HEK293 (cell line): ENCODE data around the gene TMEM271.

ENCODE experiments used
- CTCF ChIA-PET: fragments of 350-600 bp; formaldehyde crosslinking; extraction: SDS; loops from one replicate; lab custom pipeline; 2021; ENCODE audit warnings: antibody characterized with exemption; lab: Yijun Ruan, JAX
- POLR2A ChIA-PET: fragments of 300-600 bp; formaldehyde crosslinking; extraction: SDS; loops from one replicate; lab custom pipeline; 2020; ENCODE audit warnings: antibody characterized with exemption, inconsistent platforms; lab: Yijun Ruan, JAX
- H3K27ac ChIP-seq: fragments of 200-500 bp; sonication (Bioruptor generic); 2 replicates; pipeline ENCODE4 v1.5.1; 2014; ENCODE audit warnings: low read depth, low read length, control low read depth, inconsistent platforms; ENCODE audit errors: extremely low read depth
- H3K36me3 ChIP-seq, 2 experiments: fragments of 200-500 bp in 1 of 2; sonication (Bioruptor generic) in 1 of 2; 1 replicate in 1 of 2; 2 replicates in 1 of 2; pipeline ENCODE4 v1.5.1; 2014 to 2017; ENCODE audit warnings: inconsistent platforms in 2 of 2, low read length in 2 of 2; ENCODE audit not compliant: control insufficient read depth in 2 of 2, insufficient read depth in 1 of 2
- H3K4me1 ChIP-seq: fragments of 200-500 bp; sonication (Bioruptor generic); 2 replicates; pipeline ENCODE4 v1.5.1; 2014; ENCODE audit warnings: mild to moderate bottlenecking, low read length, inconsistent platforms; ENCODE audit not compliant: control insufficient read depth, insufficient read depth
- H3K4me3 ChIP-seq: 2 replicates; pipeline ENCODE4 v1.5.1; 2011; ENCODE audit warnings: low read depth, mild to moderate bottlenecking, control low read depth, low read length, moderate library complexity
- H3K9me3 ChIP-seq: fragments of 200-500 bp; sonication (Bioruptor generic); 2 replicates; pipeline ENCODE4 v1.5.1; 2014; ENCODE audit warnings: low read depth, low read length, inconsistent platforms; ENCODE audit not compliant: control insufficient read depth, insufficient read depth
- BCL11A ChIP-seq: fragments of 450-650 bp; formaldehyde crosslinking; IDR thresholded peaks from 2 replicates; pipeline ENCODE4 v1.5.1; 2016; ENCODE audit warnings: low read depth, missing biosample characterization, missing genetic modification characterization
- KLF7 ChIP-seq: fragments of 450-650 bp; formaldehyde crosslinking; IDR thresholded peaks from 2 replicates; pipeline ENCODE4 v1.5.1; 2016; ENCODE audit warnings: missing biosample characterization, missing genetic modification characterization, borderline replicate concordance
- MEIS1 ChIP-seq: sonication (generic); formaldehyde crosslinking; IDR thresholded peaks from 2 replicates; pipeline ENCODE4 v1.8.1; 2022; ENCODE audit warnings: missing genetic modification reagents, mild to moderate bottlenecking, borderline replicate concordance
- MYNN ChIP-seq: fragments of 450-650 bp; formaldehyde crosslinking; IDR thresholded peaks from 2 replicates; pipeline ENCODE4 v1.5.1; 2016; ENCODE audit warnings: missing biosample characterization, missing genetic modification characterization, borderline replicate concordance
- SP2 ChIP-seq: fragments of 450-650 bp; formaldehyde crosslinking; IDR thresholded peaks from 2 replicates; pipeline ENCODE4 v1.5.1; 2016; ENCODE audit warnings: missing biosample characterization, missing genetic modification characterization
- SP3 ChIP-seq: fragments of 450-650 bp; formaldehyde crosslinking; IDR thresholded peaks from 2 replicates; pipeline ENCODE4 v1.5.1; 2016; ENCODE audit warnings: missing biosample characterization, missing genetic modification characterization
- ZBTB10 ChIP-seq: fragments of 450-650 bp; formaldehyde crosslinking; IDR thresholded peaks from 2 replicates; pipeline ENCODE4 v1.5.1; 2016; ENCODE audit warnings: missing biosample characterization, missing genetic modification characterization
- ZNF114 ChIP-seq: fragments of 450-650 bp; formaldehyde crosslinking; IDR thresholded peaks from 2 replicates; pipeline ENCODE4 v1.5.0; 2017; ENCODE audit warnings: missing biosample characterization, missing genetic modification characterization
- ZNF211 ChIP-seq: fragments of 450-650 bp; formaldehyde crosslinking; IDR thresholded peaks from 2 replicates; pipeline ENCODE4 v1.5.1; 2016; ENCODE audit warnings: low read depth, missing biosample characterization, missing genetic modification characterization
- ZNF26 ChIP-seq: fragments of 450-650 bp; formaldehyde crosslinking; IDR thresholded peaks from 2 replicates; pipeline ENCODE4 v1.5.1; 2016; ENCODE audit warnings: missing biosample characterization, missing genetic modification characterization
- ZNF292 ChIP-seq: fragments of 450-650 bp; formaldehyde crosslinking; IDR thresholded peaks from 2 replicates; pipeline ENCODE4 v1.5.1; 2016; ENCODE audit warnings: low read depth, missing biosample characterization, missing genetic modification characterization, borderline replicate concordance
- ZNF394 ChIP-seq: fragments of 450-650 bp; formaldehyde crosslinking; IDR thresholded peaks from 2 replicates; pipeline ENCODE4 v1.5.1; 2016; ENCODE audit warnings: missing biosample characterization, missing genetic modification characterization, mild to moderate bottlenecking, moderate library complexity, borderline replicate concordance
- ZNF416 ChIP-seq: fragments of 450-650 bp; formaldehyde crosslinking; IDR thresholded peaks from 2 replicates; pipeline ENCODE4 v1.5.1; 2016; ENCODE audit warnings: missing biosample characterization, missing genetic modification characterization
- ZNF518A ChIP-seq: fragments of 450-650 bp; formaldehyde crosslinking; conservative IDR thresholded peaks from 2 replicates; pipeline ENCODE4 v1.5.1; 2016; ENCODE audit warnings: low read depth, missing biosample characterization, missing genetic modification characterization
- ZNF639 ChIP-seq: fragments of 450-650 bp; formaldehyde crosslinking; IDR thresholded peaks from 2 replicates; pipeline ENCODE4 v1.5.1; 2016; ENCODE audit warnings: missing biosample characterization, missing genetic modification characterization
- ZNF677 ChIP-seq: fragments of 450-650 bp; IDR thresholded peaks from 2 replicates; pipeline ENCODE4 v1.5.0; 2018; ENCODE audit warnings: missing biosample characterization, mild to moderate bottlenecking, missing genetic modification characterization, moderate library complexity
- ZNF704 ChIP-seq: fragments of 450-650 bp; formaldehyde crosslinking; IDR thresholded peaks from 2 replicates; pipeline ENCODE4 v1.5.1; 2016; ENCODE audit warnings: missing biosample characterization, missing genetic modification characterization
- TF ChIP-seq, protein P1 (sequence below): fragments of 450-650 bp; formaldehyde crosslinking; IDR thresholded peaks from 2 replicates; pipeline ENCODE4 v1.5.1; 2016; ENCODE audit warnings: missing biosample characterization, missing genetic modification characterization

Gene TMEM271

DNA sequence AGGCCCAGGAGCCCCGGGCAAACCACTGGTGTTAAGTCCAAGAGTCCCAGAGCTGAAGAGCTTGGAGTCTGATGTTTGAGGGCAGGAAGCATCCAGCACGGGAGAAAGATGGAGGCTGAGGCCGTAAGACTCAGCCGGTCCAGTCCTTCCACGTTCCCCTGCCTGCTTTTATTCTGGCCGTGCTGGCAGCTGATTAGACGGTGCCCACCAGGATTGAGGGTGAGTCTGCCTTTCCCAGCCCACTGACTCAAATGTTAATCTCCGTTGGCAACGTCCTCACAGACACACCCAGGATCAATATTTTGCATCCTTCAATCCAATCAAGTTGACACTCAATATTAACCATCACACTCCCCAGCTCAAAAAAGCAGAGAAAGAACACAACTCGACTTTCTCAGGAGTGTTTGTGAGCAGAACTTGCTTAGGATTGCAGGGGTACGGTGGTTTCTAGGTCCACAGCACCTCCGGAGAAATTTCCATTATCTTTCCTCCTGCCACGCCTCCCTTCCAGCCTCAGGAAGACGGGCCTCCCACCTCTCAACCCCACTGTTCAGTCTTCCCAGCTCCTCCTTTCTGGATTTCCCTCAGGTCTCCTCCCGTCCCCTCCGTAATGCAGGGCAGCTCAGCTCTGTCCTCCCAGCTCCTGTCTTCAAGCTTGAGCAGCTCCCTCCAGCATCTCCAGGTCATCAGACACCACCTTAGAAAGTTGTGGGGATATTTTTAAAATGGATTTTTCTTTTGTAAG lies 13.3 kb upstream of the TMEM271 start (continued):
- TF ChIP-seq ZNF639 (tag by site-specific recombination) = no peak
- TF ChIP-seq ZNF394 = no peak
- no peak for TF ChIP-seq SP2 (tag by site-specific recombination)
- no peak for TF ChIP-seq SP3 (tag by site-specific recombination)

- H3K27ac ChIP-seq = no peak overlapping the region
- CTCF ChIA-PET = interaction anchor here (1.7 kb wide), 1 partner anchor 14 kb away, joined by 3 read pairs; no protein-coding TSS in a partner anchor
- H3K36me3 ChIP-seq = no peaks in the 10 kb centered on the region
- POLR2A ChIA-PET = no interaction called here
- H3K4me1 ChIP-seq = no peaks in the 10 kb centered on the region
- no peak overlapping the region for H3K4me3 ChIP-seq
- H3K9me3 ChIP-seq = no peaks in the 10 kb centered on the region
- TF ChIP-seq SP3 (tag by site-specific recombination) = no peak
- no peak for TF ChIP-seq ZNF114 (tag by site-specific recombination)
- TF ChIP-seq ZBTB10 (tag by site-specific recombination) = no peak
- no peak for TF ChIP-seq ZNF292 (tag by site-specific recombination)
- no peak for TF ChIP-seq ZNF211
- TF ChIP-seq ZNF518A (tag by site-specific recombination) = no peak
- TF ChIP-seq ZNF416 (tag by site-specific recombination) = no peak
- no peak for TF ChIP-seq KLF7 (tag by site-specific recombination)
- TF ChIP-seq, protein P1, sequence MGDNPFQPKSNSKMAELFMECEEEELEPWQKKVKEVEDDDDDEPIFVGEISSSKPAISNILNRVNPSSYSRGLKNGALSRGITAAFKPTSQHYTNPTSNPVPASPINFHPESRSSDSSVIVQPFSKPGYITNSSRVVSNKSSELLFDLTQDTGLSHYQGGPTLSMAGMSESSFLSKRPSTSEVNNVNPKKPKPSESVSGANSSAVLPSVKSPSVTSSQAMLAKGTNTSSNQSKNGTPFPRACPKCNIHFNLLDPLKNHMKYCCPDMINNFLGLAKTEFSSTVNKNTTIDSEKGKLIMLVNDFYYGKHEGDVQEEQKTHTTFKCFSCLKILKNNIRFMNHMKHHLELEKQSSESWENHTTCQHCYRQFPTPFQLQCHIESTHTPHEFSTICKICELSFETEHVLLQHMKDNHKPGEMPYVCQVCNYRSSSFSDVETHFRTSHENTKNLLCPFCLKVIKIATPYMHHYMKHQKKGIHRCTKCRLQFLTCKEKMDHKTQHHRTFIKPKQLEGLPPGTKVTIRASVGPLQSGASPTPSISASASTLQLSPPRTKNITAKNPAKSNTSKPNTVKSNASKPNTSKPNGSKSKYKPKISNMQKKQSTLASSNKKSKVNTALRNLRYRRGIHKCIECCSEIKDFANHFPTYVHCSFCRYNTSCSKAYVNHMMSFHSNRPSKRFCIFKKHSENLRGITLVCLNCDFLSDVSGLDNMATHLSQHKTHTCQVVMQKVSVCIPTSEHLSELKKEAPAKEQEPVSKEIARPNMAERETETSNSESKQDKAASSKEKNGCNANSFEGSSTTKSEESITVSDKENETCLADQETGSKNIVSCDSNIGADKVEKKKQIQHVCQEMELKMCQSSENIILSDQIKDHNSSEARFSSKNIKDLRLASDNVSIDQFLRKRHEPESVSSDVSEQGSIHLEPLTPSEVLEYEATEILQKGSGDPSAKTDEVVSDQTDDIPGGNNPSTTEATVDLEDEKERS = no peak
- TF ChIP-seq ZNF677 (tag by site-specific recombination) = no peak
- no peak for TF ChIP-seq BCL11A (tag by site-specific recombination)
- no peak for TF ChIP-seq MEIS1
- TF ChIP-seq MYNN (tag by site-specific recombination) = no peak
- no peak for TF ChIP-seq ZNF26
- TF ChIP-seq ZNF704 = no peak
Measured at GRCh38 chr4:588351-588849, 12.3 kb upstream of the TMEM271 start.
